Ovary (tissue), 3 donors: ENCODE data around the gene ACP5.
"Not testable (repeated sequence)": the region's sequence is repeated elsewhere in the genome, so short reads cannot be mapped to it uniquely, and the experiment has no call there.

Experiments used
- EP300 ChIP-seq: sonication (generic); formaldehyde crosslinking; IDR thresholded peaks from one replicate; pipeline ENCODE4 v1.6.1; 2017; ENCODE audit warnings: antibody characterized with exemption
- POLR2A ChIP-seq: fragments of 450-650 bp; IDR thresholded peaks from one replicate; pipeline ENCODE4 v1.6.1; 2017; ENCODE audit warnings: antibody characterized with exemption, mild to moderate bottlenecking, moderate library complexity
- TF ChIP-seq, protein P1 (sequence below), 3 donors: fragments of 450-650 bp in 2 of 3; fragments of 200-600 bp in 1 of 3; IDR thresholded peaks; one replicate each; pipeline versions ENCODE4 v1.5.1 to v1.8.0; 2016 to 2022; ENCODE audit warnings: antibody characterized with exemption in 3 of 3, mild to moderate bottlenecking in 1 of 3
- donor health status: DM: no; HTN: no; CAD: no.

DNA sequence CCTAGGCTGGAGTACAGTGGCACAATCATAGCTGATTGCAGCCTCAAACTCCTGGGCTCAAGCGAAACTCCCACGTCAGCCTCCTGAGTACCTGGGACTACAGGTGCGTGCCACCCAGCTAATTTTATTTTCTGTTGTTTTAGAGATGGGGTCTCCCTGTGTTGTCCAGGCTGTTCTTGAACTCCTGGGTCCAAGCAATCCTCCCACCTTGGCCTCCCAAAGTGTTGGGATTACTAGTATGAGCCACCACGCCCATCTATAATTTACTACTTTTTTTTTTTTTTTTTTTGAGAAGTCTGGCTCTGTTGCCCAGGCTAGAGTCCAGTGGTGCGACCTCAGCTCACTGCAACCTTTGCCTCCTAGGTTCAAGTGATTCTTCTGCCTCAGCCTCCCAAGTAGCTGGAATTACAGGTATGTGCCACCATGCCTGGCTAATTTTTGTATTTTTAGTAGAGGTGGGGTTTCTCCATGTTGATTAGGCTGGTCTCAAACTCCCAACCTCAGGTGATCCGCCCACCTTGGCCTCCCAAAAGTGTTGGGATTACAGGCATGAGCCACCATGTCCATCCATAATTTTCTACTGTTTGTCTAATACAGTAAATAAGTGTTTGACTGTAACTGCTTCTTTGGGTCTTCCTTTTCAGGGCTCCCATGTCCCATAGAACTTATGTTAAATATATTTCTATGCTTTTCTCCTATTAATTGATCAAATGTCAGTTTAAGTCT is 13.2 kb downstream of the ACP5 start:
- not testable (repeated sequence) for TF ChIP-seq POLR2A, EP300
- TF ChIP-seq, protein P1, sequence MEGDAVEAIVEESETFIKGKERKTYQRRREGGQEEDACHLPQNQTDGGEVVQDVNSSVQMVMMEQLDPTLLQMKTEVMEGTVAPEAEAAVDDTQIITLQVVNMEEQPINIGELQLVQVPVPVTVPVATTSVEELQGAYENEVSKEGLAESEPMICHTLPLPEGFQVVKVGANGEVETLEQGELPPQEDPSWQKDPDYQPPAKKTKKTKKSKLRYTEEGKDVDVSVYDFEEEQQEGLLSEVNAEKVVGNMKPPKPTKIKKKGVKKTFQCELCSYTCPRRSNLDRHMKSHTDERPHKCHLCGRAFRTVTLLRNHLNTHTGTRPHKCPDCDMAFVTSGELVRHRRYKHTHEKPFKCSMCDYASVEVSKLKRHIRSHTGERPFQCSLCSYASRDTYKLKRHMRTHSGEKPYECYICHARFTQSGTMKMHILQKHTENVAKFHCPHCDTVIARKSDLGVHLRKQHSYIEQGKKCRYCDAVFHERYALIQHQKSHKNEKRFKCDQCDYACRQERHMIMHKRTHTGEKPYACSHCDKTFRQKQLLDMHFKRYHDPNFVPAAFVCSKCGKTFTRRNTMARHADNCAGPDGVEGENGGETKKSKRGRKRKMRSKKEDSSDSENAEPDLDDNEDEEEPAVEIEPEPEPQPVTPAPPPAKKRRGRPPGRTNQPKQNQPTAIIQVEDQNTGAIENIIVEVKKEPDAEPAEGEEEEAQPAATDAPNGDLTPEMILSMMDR (IDR thresholded peaks at IDR 0.05), result not testable (repeated sequence)
